Calu3 (cell line): ENCODE measurements around the gene DOHH. TPM values are rescaled to one million over a fixed set of nuclear protein-coding genes. Genes with fewer than 3 reads are reported as not detected.

Source experiments
- BruUV-seq: library from RNA; stranded (reverse); fragments of 400-500 nt; replicated peaks from 2 replicates; lab custom pipeline; 2021; lab: Mats Ljungman, UMichigan
- CTCF ChIA-PET: fragments of 300-600 bp; sonication (Branson Sonifier 250); formaldehyde crosslinking; loops from one replicate; lab custom pipeline; 2022; ENCODE audit warnings: antibody characterized with exemption; lab: Charles Lee
- DNase-seq: peaks from one replicate; pipeline ENCODE4 v3.0.0; 2022
- H3K27ac Mint-ChIP-seq: one replicate; pipeline ENCODE4 v1.8.0; 2022; ENCODE audit warnings: mixed read lengths; ENCODE audit not compliant: unreplicated experiment
- H3K27me3 Mint-ChIP-seq: one replicate; pipeline ENCODE4 v1.8.0; 2022; ENCODE audit warnings: mixed read lengths; ENCODE audit not compliant: unreplicated experiment
- H3K36me3 Mint-ChIP-seq: one replicate; pipeline ENCODE4 v1.8.0; 2022; ENCODE audit warnings: mild to moderate bottlenecking, moderate library complexity, mixed read lengths; ENCODE audit not compliant: insufficient read depth, unreplicated experiment
- H3K4me1 Mint-ChIP-seq: one replicate; pipeline ENCODE4 v1.8.0; 2022; ENCODE audit warnings: mild to moderate bottlenecking, low read depth, mixed read lengths; ENCODE audit not compliant: unreplicated experiment
- H3K4me3 Mint-ChIP-seq: one replicate; pipeline ENCODE4 v1.8.0; 2022; ENCODE audit warnings: mild to moderate bottlenecking, low read depth, moderate library complexity, mixed read lengths; ENCODE audit not compliant: unreplicated experiment
- H3K9me3 Mint-ChIP-seq: one replicate; pipeline ENCODE4 v1.8.0; 2022; ENCODE audit warnings: low read depth, mixed read lengths; ENCODE audit not compliant: unreplicated experiment
- intact Hi-C: fragments of 100-400 bp; cut with micrococcal nuclease; formaldehyde crosslinking; loops from one replicate; pipeline ENCODE4 v1.10.0; 2022; ENCODE audit not compliant: unreplicated experiment
- total RNA-seq: library from RNA; stranded (reverse); gene quantifications from 2 replicates; pipeline ENCODE4 v1.2.3, GENCODE V29; 2022
- TF ChIP-seq, protein P1 (sequence below): fragments of 200-600 bp; IDR thresholded peaks from one replicate; pipeline ENCODE4 v1.8.0; 2022; ENCODE audit warnings: antibody characterized with exemption; ENCODE audit not compliant: unreplicated experiment

Gene DOHH
- total RNA-seq, 1 experiment from 2014 or later: 11.6 TPM

DNA sequence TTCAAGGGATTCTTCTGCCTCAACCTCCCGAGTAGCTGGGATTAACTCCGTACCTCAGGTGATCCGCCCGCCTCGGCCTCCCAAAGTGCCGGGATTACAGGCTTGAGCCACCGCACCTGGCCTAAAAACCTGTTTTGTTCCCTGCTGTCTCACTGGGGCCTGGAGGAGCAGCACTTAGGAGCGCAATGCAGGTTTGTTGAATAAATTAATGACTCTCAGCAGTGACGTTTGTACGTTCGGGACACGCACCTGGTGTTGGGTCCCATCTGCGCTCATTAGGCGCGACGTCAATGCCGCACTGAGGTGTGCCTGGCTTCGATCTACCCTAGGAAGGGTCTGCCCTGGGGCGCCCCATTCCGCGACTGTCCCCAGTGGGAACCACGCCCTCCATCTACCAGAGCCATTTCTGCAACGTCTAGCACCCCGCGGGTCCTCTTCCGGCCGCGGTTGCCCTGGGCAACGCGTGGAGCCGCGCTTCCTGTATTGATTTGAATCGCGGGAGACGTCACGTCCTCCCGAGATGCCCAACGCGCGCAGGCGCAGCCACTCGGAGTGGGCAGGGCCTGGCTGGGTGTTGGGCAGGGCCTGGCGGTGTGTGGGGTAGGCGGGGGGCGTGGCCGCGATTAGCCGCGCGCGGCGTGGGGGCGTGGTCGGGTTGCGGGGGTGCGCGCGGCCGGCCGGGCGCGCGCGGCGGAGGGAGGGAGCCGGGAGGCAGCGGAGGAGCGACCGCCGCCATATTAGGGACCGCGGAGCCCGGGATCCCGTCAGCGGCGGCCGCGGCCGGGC is 5.3 kb upstream of the DOHH start, which contains the start of gene FZR1:
Gene FZR1 (plus strand): TSS at position 714 of the 786 bp plus-strand sequence. CDS start 16,679 bp downstream, outside the sequence.
- intact Hi-C loops: no loop called here
- Mint-ChIP-seq H3K4me1 (peaks cover 8% of the 10 kb centered on the region), H3K36me3 (peaks cover 33% of the 10 kb centered on the region), H3K27ac (peak within 1 kb of the TSS; percentile 92), H3K9me3 (no peaks in the 10 kb centered on the region), H3K27me3 (no peaks in the 10 kb centered on the region), H3K4me3 (peak within 1 kb of the TSS; percentile 92)
- TSS peak; percentile 89 for BruUV-seq
- peak; percentile 97 for DNase-seq
- CTCF ChIA-PET: no interaction called here
- TF ChIP-seq, protein P1, sequence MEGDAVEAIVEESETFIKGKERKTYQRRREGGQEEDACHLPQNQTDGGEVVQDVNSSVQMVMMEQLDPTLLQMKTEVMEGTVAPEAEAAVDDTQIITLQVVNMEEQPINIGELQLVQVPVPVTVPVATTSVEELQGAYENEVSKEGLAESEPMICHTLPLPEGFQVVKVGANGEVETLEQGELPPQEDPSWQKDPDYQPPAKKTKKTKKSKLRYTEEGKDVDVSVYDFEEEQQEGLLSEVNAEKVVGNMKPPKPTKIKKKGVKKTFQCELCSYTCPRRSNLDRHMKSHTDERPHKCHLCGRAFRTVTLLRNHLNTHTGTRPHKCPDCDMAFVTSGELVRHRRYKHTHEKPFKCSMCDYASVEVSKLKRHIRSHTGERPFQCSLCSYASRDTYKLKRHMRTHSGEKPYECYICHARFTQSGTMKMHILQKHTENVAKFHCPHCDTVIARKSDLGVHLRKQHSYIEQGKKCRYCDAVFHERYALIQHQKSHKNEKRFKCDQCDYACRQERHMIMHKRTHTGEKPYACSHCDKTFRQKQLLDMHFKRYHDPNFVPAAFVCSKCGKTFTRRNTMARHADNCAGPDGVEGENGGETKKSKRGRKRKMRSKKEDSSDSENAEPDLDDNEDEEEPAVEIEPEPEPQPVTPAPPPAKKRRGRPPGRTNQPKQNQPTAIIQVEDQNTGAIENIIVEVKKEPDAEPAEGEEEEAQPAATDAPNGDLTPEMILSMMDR: no peak

DNA sequence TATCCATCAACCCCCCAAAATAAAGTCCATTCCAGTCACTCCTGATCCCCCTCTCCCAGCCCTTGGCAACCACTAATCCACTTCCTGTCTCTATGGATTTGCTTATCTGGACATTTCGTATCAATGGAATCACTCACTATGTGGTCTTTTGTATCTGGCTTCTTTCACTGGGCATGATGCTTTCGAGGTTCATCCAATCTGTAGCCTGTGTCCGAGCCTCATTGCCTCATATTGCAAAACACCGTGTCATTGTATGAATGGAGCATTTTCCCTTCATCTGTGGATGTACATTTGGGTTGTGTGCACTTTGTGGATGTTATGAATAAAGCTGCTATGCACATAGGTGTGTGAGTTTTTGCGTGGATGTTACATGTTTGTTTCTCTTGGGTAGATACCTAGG is 4.3 kb upstream of the DOHH start:
- H3K36me3 Mint-ChIP-seq: peaks cover 44% of the 10 kb centered on the region
- intact Hi-C loops: no loop called here
- no TSS peak for BruUV-seq
- peak overlapping the region; percentile 56 for H3K27ac Mint-ChIP-seq
- H3K27me3 Mint-ChIP-seq: no peaks in the 10 kb centered on the region
- no peaks in the 10 kb centered on the region for H3K9me3 Mint-ChIP-seq
- CTCF ChIA-PET: no interaction called here
- H3K4me1 Mint-ChIP-seq: peaks cover 8% of the 10 kb centered on the region
- TF ChIP-seq, protein P1: no peak
- no peak for DNase-seq
- H3K4me3 Mint-ChIP-seq: peak overlapping the region; percentile 92

DNA sequence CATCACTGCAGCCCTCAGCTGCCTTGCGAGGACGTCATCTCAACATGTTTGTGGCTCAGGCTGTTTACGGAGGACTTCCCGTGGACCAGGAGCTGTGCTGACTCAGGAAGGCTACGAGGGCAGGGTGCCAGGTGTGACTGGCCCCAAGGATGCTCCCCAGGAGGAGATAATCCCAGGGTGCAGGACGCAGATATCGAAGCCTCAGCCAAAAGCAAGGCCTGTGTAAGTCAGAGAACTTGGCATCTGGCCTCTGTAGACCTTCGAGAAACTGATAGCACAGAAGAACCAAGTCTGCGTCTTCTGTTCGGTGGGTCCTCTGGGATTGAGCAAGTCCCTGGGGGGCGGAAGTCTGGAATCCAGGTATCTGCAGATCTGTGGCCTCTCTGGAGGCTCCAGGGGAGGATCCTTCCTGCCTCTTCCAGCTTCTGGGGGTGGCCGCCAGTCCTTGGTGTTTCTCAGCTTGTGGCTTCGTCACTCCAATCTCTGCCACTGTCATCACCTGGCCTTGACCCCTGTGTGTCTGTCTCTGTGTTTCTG is 2.6 kb upstream of the DOHH start:
- intact Hi-C loops: no loop called here
- Mint-ChIP-seq H3K4me1 (no peaks in the 10 kb centered on the region), H3K4me3 (no peak overlapping the region), H3K9me3 (no peaks in the 10 kb centered on the region), H3K27ac (no peak overlapping the region), H3K36me3 (peaks cover 39% of the 10 kb centered on the region), H3K27me3 (no peaks in the 10 kb centered on the region)
- CTCF ChIA-PET: no interaction called here
- TF ChIP-seq, protein P1: no peak
- BruUV-seq: no TSS peak
- no peak for DNase-seq

DNA sequence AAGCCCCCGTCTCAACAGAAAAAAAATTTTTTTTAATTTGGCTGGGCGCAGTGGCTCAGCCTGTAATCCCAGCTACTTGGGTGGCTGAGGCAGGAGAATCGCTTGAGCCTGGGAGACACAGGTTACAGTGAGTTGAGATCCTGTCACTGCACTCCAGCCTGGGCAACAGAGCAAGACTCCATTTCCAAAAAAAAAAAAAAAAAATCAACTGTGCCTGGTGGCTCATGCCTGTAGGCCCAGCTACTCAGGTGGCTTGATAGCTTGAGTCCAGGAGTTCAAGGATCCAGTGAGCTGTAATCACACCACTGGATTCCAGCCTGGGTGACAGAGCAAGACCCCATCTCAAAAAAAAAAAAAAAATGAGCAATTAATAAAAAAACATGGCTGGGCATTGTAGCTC is 1.3 kb upstream of the DOHH start:
- H3K36me3 Mint-ChIP-seq: peaks cover 36% of the 10 kb centered on the region
- H3K27ac Mint-ChIP-seq: no peak overlapping the region
- no peaks in the 10 kb centered on the region for H3K9me3 Mint-ChIP-seq
- H3K4me3 Mint-ChIP-seq: no peak overlapping the region
- TF ChIP-seq, protein P1: no peak
- H3K4me1 Mint-ChIP-seq: no peaks in the 10 kb centered on the region
- BruUV-seq: no TSS peak
- CTCF ChIA-PET: interaction anchor here (0.7 kb wide), 1 partner anchor 18 kb away, joined by 5 read pairs; the partner anchor contains the start of gene SMIM44
- intact Hi-C loops: no loop called here
- no peak for DNase-seq
- H3K27me3 Mint-ChIP-seq: no peaks in the 10 kb centered on the region
